GM21390 (cell line): ENCODE data around the gene CAMK1G.
A peak's percentile ranks its signal among the peaks of the same experiment; 100 is the strongest.

Experiments
- ATAC-seq: cut with Tn5 transposase; IDR thresholded peaks from one replicate; pipeline ENCODE4 v1.9.1; 2021; ENCODE audit not compliant: unreplicated experiment

The CAMK1G gene

GRCh38 chr1:209618756-209619420 is 35.4 kb downstream of the CAMK1G start:
- no peak for ATAC-seq

GRCh38 chr1:209619696-209620486 is 36.4 kb downstream of the CAMK1G start:
- ATAC-seq, result no peak

- no peak for ATAC-seq
Measured at GRCh38 chr1:209620487-209620884, 37.0 kb downstream of the CAMK1G start.

GRCh38 chr1:209621286-209621685 is 37.8 kb downstream of the CAMK1G start:
- no peak for ATAC-seq

GRCh38 chr1:209621741-209622655 is 38.5 kb downstream of the CAMK1G start:
- no peak for ATAC-seq

GRCh38 chr1:209622841-209623829 is 39.6 kb downstream of the CAMK1G start:
- no peak for ATAC-seq

GRCh38 chr1:209624558-209625549 is 41.3 kb downstream of the CAMK1G start:
- ATAC-seq, result no peak

GRCh38 chr1:209625791-209626285 is 42.3 kb downstream of the CAMK1G start:
- no peak for ATAC-seq

- no peak for ATAC-seq
Measured at GRCh38 chr1:209626346-209627026, 43.0 kb downstream of the CAMK1G start.

GRCh38 chr1:209627027-209627731 is 43.7 kb downstream of the CAMK1G start:
- no peak for ATAC-seq

- peak; percentile 79 for ATAC-seq
Measured at GRCh38 chr1:209627732-209628196, 44.2 kb downstream of the CAMK1G start.

GRCh38 chr1:209628618-209629299 is 45.2 kb downstream of the CAMK1G start:
- no peak for ATAC-seq

GRCh38 chr1:209629621-209630382 is 46.3 kb downstream of the CAMK1G start:
- ATAC-seq, result no peak

GRCh38 chr1:209630383-209631225 is 47.1 kb downstream of the CAMK1G start:
- ATAC-seq, result no peak

- peak; percentile 63 for ATAC-seq
Measured at GRCh38 chr1:209633335-209633997, 50.0 kb downstream of the CAMK1G start.
